T-helper 1 cell treated with Interleukin-12 subunit alpha and Interleukin-12 subunit beta and Interleukin-4 antibody, amounts not matched to agents 30 μg/mL and 1 μg/mL, for 36 hours (primary cell): ENCODE data around the gene IFI27L1.
"Not testable (repeated sequence)": the region's sequence is repeated elsewhere in the genome, so short reads cannot be mapped to it uniquely, and the experiment has no call there.

Source experiments
- H3K27ac Mint-ChIP-seq: one replicate; pipeline ENCODE4 v1.8.0; 2021; ENCODE audit warnings: mild to moderate bottlenecking, mixed read lengths
- H3K27me3 Mint-ChIP-seq: one replicate; pipeline ENCODE4 v1.8.0; 2021; ENCODE audit warnings: low read depth, mixed read lengths
- H3K36me3 Mint-ChIP-seq: one replicate; pipeline ENCODE4 v1.8.0; 2021; ENCODE audit warnings: low read depth, mixed read lengths
- H3K4me1 Mint-ChIP-seq: one replicate; pipeline ENCODE4 v1.8.0; 2021; ENCODE audit warnings: low read depth, mixed read lengths
- H3K4me3 Mint-ChIP-seq: one replicate; pipeline ENCODE4 v1.8.0; 2021; ENCODE audit warnings: mild to moderate bottlenecking, moderate library complexity, mixed read lengths
- H3K9me3 Mint-ChIP-seq: one replicate; pipeline ENCODE4 v1.8.0; 2021; ENCODE audit warnings: mixed read lengths

Gene IFI27L1

GRCh38 chr14:94054401-94054800 lies 26.7 kb upstream of the IFI27L1 start:
- Mint-ChIP-seq H3K27ac (peak overlapping the region; percentile 29), H3K9me3 (no peaks in the 10 kb centered on the region), H3K36me3 (peaks cover 80% of the 10 kb centered on the region), H3K4me3 (no peak overlapping the region), H3K4me1 (peaks cover 67% of the 10 kb centered on the region), H3K27me3 (no peaks in the 10 kb centered on the region)

GRCh38 chr14:94054936-94055335 lies 26.2 kb upstream of the IFI27L1 start:
- H3K27ac Mint-ChIP-seq, result peak overlapping the region; percentile 16
- H3K27me3 Mint-ChIP-seq, result no peaks in the 10 kb centered on the region
- H3K4me1 Mint-ChIP-seq, result peaks cover 67% of the 10 kb centered on the region
- H3K4me3 Mint-ChIP-seq, result no peak overlapping the region
- peaks cover 82% of the 10 kb centered on the region for H3K36me3 Mint-ChIP-seq
- no peaks in the 10 kb centered on the region for H3K9me3 Mint-ChIP-seq

GRCh38 chr14:94056579-94057308 lies 24.4 kb upstream of the IFI27L1 start:
- Mint-ChIP-seq H3K36me3 (peaks cover 81% of the 10 kb centered on the region), H3K4me1 (peaks cover 64% of the 10 kb centered on the region), H3K4me3 (peak overlapping the region; percentile 60), H3K27me3 (no peaks in the 10 kb centered on the region), H3K9me3 (no peaks in the 10 kb centered on the region), H3K27ac (peak overlapping the region; percentile 89)

GRCh38 chr14:94058128-94058673 lies 22.9 kb upstream of the IFI27L1 start:
- Mint-ChIP-seq H3K4me1 (peaks cover 56% of the 10 kb centered on the region), H3K4me3 (peak overlapping the region; percentile 26), H3K36me3 (peaks cover 78% of the 10 kb centered on the region), H3K9me3 (no peaks in the 10 kb centered on the region), H3K27ac (peak overlapping the region; percentile 65), H3K27me3 (no peaks in the 10 kb centered on the region)

- H3K27ac Mint-ChIP-seq, result peak overlapping the region; percentile 65
- H3K4me3 Mint-ChIP-seq, result no peak overlapping the region
- no peaks in the 10 kb centered on the region for H3K9me3 Mint-ChIP-seq
- peaks cover 79% of the 10 kb centered on the region for H3K36me3 Mint-ChIP-seq
- no peaks in the 10 kb centered on the region for H3K27me3 Mint-ChIP-seq
- H3K4me1 Mint-ChIP-seq, result peaks cover 56% of the 10 kb centered on the region
These were observed 22.4 kb upstream of the IFI27L1 start for GRCh38 chr14:94058674-94059138.

GRCh38 chr14:94059998-94060397 lies 21.1 kb upstream of the IFI27L1 start:
- Mint-ChIP-seq H3K27me3 (no peaks in the 10 kb centered on the region), H3K27ac (no peak overlapping the region), H3K36me3 (peaks cover 66% of the 10 kb centered on the region), H3K4me1 (peaks cover 43% of the 10 kb centered on the region), H3K4me3 (no peak overlapping the region), H3K9me3 (no peaks in the 10 kb centered on the region)

- peaks cover 36% of the 10 kb centered on the region for H3K4me1 Mint-ChIP-seq
- H3K27me3 Mint-ChIP-seq, result no peaks in the 10 kb centered on the region
- H3K36me3 Mint-ChIP-seq, result peaks cover 61% of the 10 kb centered on the region
- H3K27ac Mint-ChIP-seq, result no peak overlapping the region
- H3K9me3 Mint-ChIP-seq, result peaks cover 8% of the 10 kb centered on the region
- no peak overlapping the region for H3K4me3 Mint-ChIP-seq
These were observed 18.7 kb upstream of the IFI27L1 start for GRCh38 chr14:94062344-94062940.

GRCh38 chr14:94066089-94066676 lies 14.9 kb upstream of the IFI27L1 start:
- H3K4me3 Mint-ChIP-seq, result no peak overlapping the region
- H3K27ac Mint-ChIP-seq, result no peak overlapping the region
- peaks cover 68% of the 10 kb centered on the region for H3K36me3 Mint-ChIP-seq
- no peaks in the 10 kb centered on the region for H3K27me3 Mint-ChIP-seq
- peaks cover 35% of the 10 kb centered on the region for H3K4me1 Mint-ChIP-seq
- peaks cover 44% of the 10 kb centered on the region for H3K9me3 Mint-ChIP-seq

- H3K4me1 Mint-ChIP-seq, result peaks cover 30% of the 10 kb centered on the region
- not testable (repeated sequence) for H3K4me3 Mint-ChIP-seq, H3K27me3 Mint-ChIP-seq, H3K27ac Mint-ChIP-seq
- peaks cover 76% of the 10 kb centered on the region for H3K36me3 Mint-ChIP-seq
- peaks cover 69% of the 10 kb centered on the region for H3K9me3 Mint-ChIP-seq
These were observed 9.0 kb upstream of the IFI27L1 start for GRCh38 chr14:94072076-94072475.

GRCh38 chr14:94074534-94074933 lies 6.6 kb upstream of the IFI27L1 start:
- Mint-ChIP-seq H3K36me3 (peaks cover 68% of the 10 kb centered on the region), H3K9me3 (peaks cover 45% of the 10 kb centered on the region), H3K27me3 (no peaks in the 10 kb centered on the region), H3K27ac (no peak overlapping the region), H3K4me3 (no peak overlapping the region), H3K4me1 (peaks cover 34% of the 10 kb centered on the region)

- Mint-ChIP-seq H3K27me3 (no peaks in the 10 kb centered on the region), H3K36me3 (peaks cover 67% of the 10 kb centered on the region), H3K4me1 (peaks cover 39% of the 10 kb centered on the region), H3K9me3 (peaks cover 40% of the 10 kb centered on the region), H3K27ac (no peak overlapping the region), H3K4me3 (no peak overlapping the region)
These were observed 6.1 kb upstream of the IFI27L1 start for GRCh38 chr14:94075008-94075407.

GRCh38 chr14:94077111-94077821 lies 3.8 kb upstream of the IFI27L1 start:
- Mint-ChIP-seq H3K4me3 (peak overlapping the region; percentile 63), H3K27ac (no peak overlapping the region), H3K36me3 (peaks cover 50% of the 10 kb centered on the region), H3K27me3 (no peaks in the 10 kb centered on the region), H3K4me1 (peaks cover 46% of the 10 kb centered on the region), H3K9me3 (peaks cover 22% of the 10 kb centered on the region)

GRCh38 chr14:94077823-94078222 lies 3.3 kb upstream of the IFI27L1 start:
- H3K36me3 Mint-ChIP-seq, result peaks cover 48% of the 10 kb centered on the region

GRCh38 chr14:94079891-94080620 lies 1.1 kb upstream of the IFI27L1 start:
- H3K27ac Mint-ChIP-seq, result peak overlapping the region; percentile 100
- peaks cover 39% of the 10 kb centered on the region for H3K36me3 Mint-ChIP-seq
- H3K27me3 Mint-ChIP-seq, result no peaks in the 10 kb centered on the region
- peaks cover 48% of the 10 kb centered on the region for H3K4me1 Mint-ChIP-seq
- peak overlapping the region; percentile 100 for H3K4me3 Mint-ChIP-seq
- H3K9me3 Mint-ChIP-seq, result peaks cover 7% of the 10 kb centered on the region

More at GRCh38 chr14:94077823-94078222, 3.3 kb upstream of the IFI27L1 start:
- peaks cover 20% of the 10 kb centered on the region for H3K9me3 Mint-ChIP-seq
- peaks cover 46% of the 10 kb centered on the region for H3K4me1 Mint-ChIP-seq
- H3K27me3 Mint-ChIP-seq, result no peaks in the 10 kb centered on the region
- no peak overlapping the region for H3K27ac Mint-ChIP-seq
- H3K4me3 Mint-ChIP-seq, result peak overlapping the region; percentile 100
